RWPE1 (cell line): ENCODE results near the gene NHERF1.

Experiments used
- CTCF ChIA-PET: fragments of 350-600 bp; sonication (Branson Sonifier 250); formaldehyde crosslinking; extraction: SDS; loops from one replicate; lab custom pipeline; 2021; lab: Yijun Ruan, JAX
- POLR2A ChIA-PET: fragments of 400-600 bp; formaldehyde crosslinking; extraction: SDS; loops from one replicate; lab custom pipeline; 2020; ENCODE audit warnings: antibody characterized with exemption; ENCODE audit not compliant: low non-redundant PET; lab: Yijun Ruan, JAX
- DNase-seq: peaks from one replicate; pipeline ENCODE4 v3.0.0; 2012; ENCODE audit warnings: low spot score
- H3K27ac ChIP-seq: fragments of 450-650 bp; 2 replicates; pipeline ENCODE4 v1.5.1; 2017
- CTCF ChIP-seq: fragments of 450-650 bp; conservative IDR thresholded peaks from 2 replicates; pipeline ENCODE4 v1.5.1; 2017; ENCODE audit warnings: low read depth, mild to moderate bottlenecking

NHERF1 gene

GRCh38 chr17:74769266-74769855 lies 20.9 kb downstream of the NHERF1 start:
- ChIA-PET POLR2A (interaction anchor here (0.8 to 1.4 kb wide), 4 partner anchors 9 to 27 kb away, joined by 3 to 7 read pairs (median 4); no protein-coding TSS in a partner anchor), CTCF (interaction anchor here (0.6 to 3.5 kb wide), 4 partner anchors 11 to 24 kb away, joined by 3 to 42 read pairs (median 32); no protein-coding TSS in a partner anchor)
- no peak for DNase-seq
- no peak for TF ChIP-seq CTCF
- peak overlapping the region; percentile 79 for H3K27ac ChIP-seq

GRCh38 chr17:74769856-74770497 lies 21.5 kb downstream of the NHERF1 start:
- peak overlapping the region; percentile 79 for H3K27ac ChIP-seq
- ChIA-PET CTCF (interaction anchor here (0.6 to 3.5 kb wide), 8 partner anchors 11 to 113 kb away, joined by 3 to 42 read pairs (median 6); no protein-coding TSS in a partner anchor), POLR2A (interaction anchor here (0.8 to 1.6 kb wide), 3 partner anchors 20 to 27 kb away, joined by 4 to 7 read pairs (median 6); no protein-coding TSS in a partner anchor)
- no peak for TF ChIP-seq CTCF
- no peak for DNase-seq

- peak overlapping the region; percentile 79 for H3K27ac ChIP-seq
- CTCF ChIA-PET: interaction anchor here (0.6 to 3.5 kb wide), 15 partner anchors 8 to 391 kb away, joined by 3 to 42 read pairs (median 4); no protein-coding TSS in a partner anchor
- peak; percentile 69 for DNase-seq
- TF ChIP-seq CTCF: peak; percentile 95
- POLR2A ChIA-PET: interaction anchor here (0.8 to 1.6 kb wide), 3 partner anchors 21 to 28 kb away, joined by 4 to 6 read pairs (median 5); no protein-coding TSS in a partner anchor
Observed at GRCh38 chr17:74770498-74771318, 22.3 kb downstream of the NHERF1 start.

GRCh38 chr17:74771319-74771914 lies 23.0 kb downstream of the NHERF1 start:
- POLR2A ChIA-PET: interaction anchor here (0.8 to 1.6 kb wide), 2 partner anchors 22 to 29 kb away, joined by 5 to 6 read pairs; no protein-coding TSS in a partner anchor
- no peak for DNase-seq
- no peak for TF ChIP-seq CTCF
- CTCF ChIA-PET: interaction anchor here (0.6 to 3.5 kb wide), 15 partner anchors 7 to 392 kb away, joined by 3 to 42 read pairs (median 4); no protein-coding TSS in a partner anchor
- H3K27ac ChIP-seq: peak overlapping the region; percentile 79

- ChIA-PET POLR2A (interaction anchor here (1.6 kb wide), 1 partner anchor 22 kb away, joined by 6 read pairs; no protein-coding TSS in a partner anchor), CTCF (interaction anchor here (0.6 to 3.5 kb wide), 2 partner anchors 26 to 71 kb away, joined by 3 to 42 read pairs; no protein-coding TSS in a partner anchor)
- no peak for DNase-seq
Observed at GRCh38 chr17:74772053-74772452, 23.6 kb downstream of the NHERF1 start.

More at GRCh38 chr17:74772053-74772452, 23.6 kb downstream of the NHERF1 start:
- H3K27ac ChIP-seq: peak overlapping the region; percentile 79
- no peak for TF ChIP-seq CTCF
